Liver (tissue), 9 donors: ENCODE results near the gene BACH2. TPM values are rescaled to one million over a fixed set of nuclear protein-coding genes. Genes with fewer than 3 reads are reported as not detected.
A peak's percentile ranks its signal among the peaks of the same experiment; 100 is the strongest.

ENCODE experiments used
- DNase-seq: peaks from one replicate; pipeline ENCODE4 v3.0.0-alpha.2; 2017; ENCODE audit warnings: low spot score
- H3K27ac ChIP-seq, 2 donors: one replicate each; pipeline ENCODE4 v1.7.0; 2013; ENCODE audit warnings: inconsistent platforms in 2 of 2, low read length in 2 of 2, control low read depth in 1 of 2, low read depth in 1 of 2, mild to moderate bottlenecking in 1 of 2
- H3K27me3 ChIP-seq, 4 donors: one replicate each; pipeline versions ENCODE4 v1.6.1 to v1.7.0; 2013; ENCODE audit warnings: low read length in 3 of 4, inconsistent platforms in 1 of 4, mild to moderate bottlenecking in 1 of 4, moderate library complexity in 1 of 4; ENCODE audit not compliant: control insufficient read depth in 4 of 4, insufficient read depth in 4 of 4
- H3K36me3 ChIP-seq, 4 donors: one replicate each; pipeline versions ENCODE4 v1.6.1 to v1.7.0; 2013; ENCODE audit warnings: low read length in 3 of 4, mild to moderate bottlenecking in 3 of 4, low read depth in 1 of 4, moderate library complexity in 1 of 4; ENCODE audit not compliant: control insufficient read depth in 4 of 4, insufficient read depth in 3 of 4
- H3K4me1 ChIP-seq, 4 donors: one replicate each; pipeline versions ENCODE4 v1.6.1 to v1.7.0; 2013; ENCODE audit warnings: low read length in 3 of 4, mild to moderate bottlenecking in 3 of 4, moderate library complexity in 1 of 4; ENCODE audit not compliant: control insufficient read depth in 4 of 4, insufficient read depth in 4 of 4
- H3K4me3 ChIP-seq, 3 donors: one replicate each; pipeline versions ENCODE4 v1.6.1 to v1.7.0; 2013; ENCODE audit warnings: low read length in 3 of 3, control low read depth in 1 of 3, low read depth in 1 of 3, mild to moderate bottlenecking in 1 of 3
- H3K9ac ChIP-seq, 2 donors: one replicate each; pipeline ENCODE4 v1.7.0; 2013; ENCODE audit warnings: low read length in 2 of 2, mild to moderate bottlenecking in 2 of 2, moderate library complexity in 2 of 2, control low read depth in 1 of 2, low read depth in 1 of 2
- H3K9me3 ChIP-seq, 4 donors: one replicate each; pipeline versions ENCODE4 v1.6.1 to v1.7.0; 2013; ENCODE audit warnings: low read length in 3 of 4; ENCODE audit not compliant: control insufficient read depth in 4 of 4
- EGR1 ChIP-seq, 2 donors: IDR thresholded peaks; 2 replicates each; pipeline ENCODE4 v1.6.1; 2016 to 2018; ENCODE audit warnings: antibody characterized with exemption in 2 of 2, low read depth in 2 of 2
- FOXA1 ChIP-seq: IDR thresholded peaks from 2 replicates; pipeline ENCODE4 v1.6.1; 2016; ENCODE audit warnings: antibody characterized with exemption
- FOXA2 ChIP-seq: IDR thresholded peaks from 2 replicates; pipeline ENCODE4 v1.6.1; 2016; ENCODE audit warnings: antibody characterized with exemption
- GABPA ChIP-seq, 2 donors: IDR thresholded peaks in 1 of 2; conservative IDR thresholded peaks in 1 of 2; 2 replicates each; pipeline ENCODE4 v1.6.1; 2016; ENCODE audit warnings: antibody characterized with exemption in 2 of 2, mild to moderate bottlenecking in 1 of 2, moderate library complexity in 1 of 2
- HNF4A ChIP-seq, 2 donors: conservative IDR thresholded peaks; 2 replicates each; pipeline ENCODE4 v1.6.1; 2016; ENCODE audit warnings: antibody characterized with exemption in 2 of 2, mild to moderate bottlenecking in 2 of 2
- HNF4G ChIP-seq: IDR thresholded peaks from 2 replicates; pipeline ENCODE4 v1.6.1; 2016; ENCODE audit warnings: antibody characterized with exemption
- JUND ChIP-seq, 2 donors: IDR thresholded peaks; 2 replicates each; pipeline ENCODE4 v1.6.1; 2016; ENCODE audit warnings: antibody characterized with exemption in 2 of 2
- NR2F2 ChIP-seq: IDR thresholded peaks from 2 replicates; pipeline ENCODE4 v1.6.1; 2016; ENCODE audit warnings: antibody characterized with exemption
- RAD21 ChIP-seq, 2 donors: IDR thresholded peaks; 2 replicates each; pipeline ENCODE4 v1.6.1; 2016; ENCODE audit warnings: antibody characterized with exemption in 2 of 2, mild to moderate bottlenecking in 2 of 2
- RXRA ChIP-seq, 2 donors: IDR thresholded peaks; 2 replicates each; pipeline ENCODE4 v1.6.1; 2017 to 2018; ENCODE audit warnings: antibody characterized with exemption in 2 of 2, mild to moderate bottlenecking in 1 of 2
- SP1 ChIP-seq: IDR thresholded peaks from 2 replicates; pipeline ENCODE4 v1.6.1; 2018; ENCODE audit warnings: antibody characterized with exemption, mild to moderate bottlenecking
- TAF1 ChIP-seq: conservative IDR thresholded peaks from 2 replicates; pipeline ENCODE4 v1.6.1; 2016; ENCODE audit warnings: antibody characterized with exemption, mild to moderate bottlenecking
- YY1 ChIP-seq: IDR thresholded peaks from 2 replicates; pipeline ENCODE4 v1.6.1; 2016; ENCODE audit warnings: antibody characterized with exemption, mild to moderate bottlenecking
- WGBS: extraction: QIAGEN DNeasy Blood & Tissue Kit; methylation state at CpG from one replicate; pipeline ENCODE4 v1.1.7; 2013; 5-methylcytosine and 5-hydroxymethylcytosine counted together
- polyA plus RNA-seq, 2 donors: library from polyadenylated mRNA; stranded (reverse) in 1 of 2; unstranded in 1 of 2; fragments of 200-250 nt in 1 of 2; fragments of >200 nt in 1 of 2; fragmentation: Nextera tagmentation in 1 of 2; extraction: Ambion mirVana in 1 of 2; gene quantifications; one replicate each; pipeline versions ENCODE4 v1.2.1 to v1.2.3, GENCODE V29; 2013 to 2015
- total RNA-seq, 2 donors: library from RNA; depleted of rRNA; stranded (reverse); fragments of >200 nt; gene quantifications; one replicate each; pipeline ENCODE4 v1.2.3, GENCODE V29; 2014
- TF ChIP-seq, protein P1 (sequence below): fragments of 150-350 bp; IDR thresholded peaks from 2 replicates; pipeline ENCODE4 v1.5.1; 2017; ENCODE audit warnings: improper control_type of control experiment, low read depth, low read length; ENCODE audit not compliant: missing input control
- TF ChIP-seq, protein P2 (sequence below): IDR thresholded peaks from 2 replicates; pipeline ENCODE4 v1.6.1; 2016; ENCODE audit warnings: antibody characterized with exemption
- TF ChIP-seq, protein P3 (sequence below): IDR thresholded peaks from 2 replicates; pipeline ENCODE4 v1.6.1; 2016; ENCODE audit warnings: antibody characterized with exemption, mild to moderate bottlenecking
- TF ChIP-seq, protein P4 (sequence below): IDR thresholded peaks from 2 replicates; pipeline ENCODE4 v1.6.1; 2016; ENCODE audit warnings: antibody characterized with exemption
- TF ChIP-seq, protein P5 (sequence below): IDR thresholded peaks from 2 replicates; pipeline ENCODE4 v1.6.1; 2016; ENCODE audit warnings: antibody characterized with exemption
- donor health status: healthy.
- donor health status: healthy.
- donor health status: healthy.
- donor health status: healthy.
- donor health status: healthy.

BACH2 gene
- total and polyA plus RNA-seq, 4 donors = 1.9 to 3.7 (median 1.9) TPM

DNA sequence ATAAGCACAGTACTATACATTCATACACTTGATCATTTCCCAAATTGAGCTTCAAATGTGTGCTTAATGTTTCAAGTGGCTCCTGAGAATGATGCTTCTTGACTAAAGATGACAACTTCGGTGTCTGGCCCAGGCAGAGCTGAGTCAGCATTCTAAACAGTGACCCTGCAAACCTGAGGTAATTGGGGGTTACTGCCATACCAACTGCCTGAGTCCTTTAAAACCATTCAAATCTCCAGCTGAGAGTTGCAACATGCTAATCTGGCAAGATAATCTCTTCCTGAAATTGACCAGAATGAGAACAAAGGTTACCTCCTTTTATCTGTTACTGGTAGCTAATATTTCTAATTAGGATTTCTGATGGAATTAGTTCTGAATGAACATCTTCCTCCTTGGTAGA is 8.2 kb downstream of the BACH2 start:
- WGBS = 29% methylated on average over 1 of the region's 1 CpG
- no peak for TF ChIP-seq HNF4G
- TF ChIP-seq, protein P1, sequence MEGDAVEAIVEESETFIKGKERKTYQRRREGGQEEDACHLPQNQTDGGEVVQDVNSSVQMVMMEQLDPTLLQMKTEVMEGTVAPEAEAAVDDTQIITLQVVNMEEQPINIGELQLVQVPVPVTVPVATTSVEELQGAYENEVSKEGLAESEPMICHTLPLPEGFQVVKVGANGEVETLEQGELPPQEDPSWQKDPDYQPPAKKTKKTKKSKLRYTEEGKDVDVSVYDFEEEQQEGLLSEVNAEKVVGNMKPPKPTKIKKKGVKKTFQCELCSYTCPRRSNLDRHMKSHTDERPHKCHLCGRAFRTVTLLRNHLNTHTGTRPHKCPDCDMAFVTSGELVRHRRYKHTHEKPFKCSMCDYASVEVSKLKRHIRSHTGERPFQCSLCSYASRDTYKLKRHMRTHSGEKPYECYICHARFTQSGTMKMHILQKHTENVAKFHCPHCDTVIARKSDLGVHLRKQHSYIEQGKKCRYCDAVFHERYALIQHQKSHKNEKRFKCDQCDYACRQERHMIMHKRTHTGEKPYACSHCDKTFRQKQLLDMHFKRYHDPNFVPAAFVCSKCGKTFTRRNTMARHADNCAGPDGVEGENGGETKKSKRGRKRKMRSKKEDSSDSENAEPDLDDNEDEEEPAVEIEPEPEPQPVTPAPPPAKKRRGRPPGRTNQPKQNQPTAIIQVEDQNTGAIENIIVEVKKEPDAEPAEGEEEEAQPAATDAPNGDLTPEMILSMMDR = no peak
- TF ChIP-seq YY1 = peak; percentile 68
- no peak for TF ChIP-seq TAF1
- TF ChIP-seq SP1 = peak; percentile 80
- TF ChIP-seq JUND (IDR thresholded peaks at IDR 0.05) = peak; percentile 45 to 60
- TF ChIP-seq NR2F2 = no peak
- TF ChIP-seq EGR1 (IDR thresholded peaks at IDR 0.05; ENCODE audit: low read depth in 2 of 2) = peak in 1 of 2 donors; percentile 9
- TF ChIP-seq, protein P2, sequence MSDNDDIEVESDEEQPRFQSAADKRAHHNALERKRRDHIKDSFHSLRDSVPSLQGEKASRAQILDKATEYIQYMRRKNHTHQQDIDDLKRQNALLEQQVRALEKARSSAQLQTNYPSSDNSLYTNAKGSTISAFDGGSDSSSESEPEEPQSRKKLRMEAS = peak; percentile 44
- TF ChIP-seq, protein P3, sequence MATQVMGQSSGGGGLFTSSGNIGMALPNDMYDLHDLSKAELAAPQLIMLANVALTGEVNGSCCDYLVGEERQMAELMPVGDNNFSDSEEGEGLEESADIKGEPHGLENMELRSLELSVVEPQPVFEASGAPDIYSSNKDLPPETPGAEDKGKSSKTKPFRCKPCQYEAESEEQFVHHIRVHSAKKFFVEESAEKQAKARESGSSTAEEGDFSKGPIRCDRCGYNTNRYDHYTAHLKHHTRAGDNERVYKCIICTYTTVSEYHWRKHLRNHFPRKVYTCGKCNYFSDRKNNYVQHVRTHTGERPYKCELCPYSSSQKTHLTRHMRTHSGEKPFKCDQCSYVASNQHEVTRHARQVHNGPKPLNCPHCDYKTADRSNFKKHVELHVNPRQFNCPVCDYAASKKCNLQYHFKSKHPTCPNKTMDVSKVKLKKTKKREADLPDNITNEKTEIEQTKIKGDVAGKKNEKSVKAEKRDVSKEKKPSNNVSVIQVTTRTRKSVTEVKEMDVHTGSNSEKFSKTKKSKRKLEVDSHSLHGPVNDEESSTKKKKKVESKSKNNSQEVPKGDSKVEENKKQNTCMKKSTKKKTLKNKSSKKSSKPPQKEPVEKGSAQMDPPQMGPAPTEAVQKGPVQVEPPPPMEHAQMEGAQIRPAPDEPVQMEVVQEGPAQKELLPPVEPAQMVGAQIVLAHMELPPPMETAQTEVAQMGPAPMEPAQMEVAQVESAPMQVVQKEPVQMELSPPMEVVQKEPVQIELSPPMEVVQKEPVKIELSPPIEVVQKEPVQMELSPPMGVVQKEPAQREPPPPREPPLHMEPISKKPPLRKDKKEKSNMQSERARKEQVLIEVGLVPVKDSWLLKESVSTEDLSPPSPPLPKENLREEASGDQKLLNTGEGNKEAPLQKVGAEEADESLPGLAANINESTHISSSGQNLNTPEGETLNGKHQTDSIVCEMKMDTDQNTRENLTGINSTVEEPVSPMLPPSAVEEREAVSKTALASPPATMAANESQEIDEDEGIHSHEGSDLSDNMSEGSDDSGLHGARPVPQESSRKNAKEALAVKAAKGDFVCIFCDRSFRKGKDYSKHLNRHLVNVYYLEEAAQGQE = peak; percentile 37
- TF ChIP-seq HNF4A (conservative IDR thresholded peaks at IDR 0.05) = peak; percentile 66 to 81
- peak; percentile 18 for TF ChIP-seq FOXA1
- TF ChIP-seq, protein P4, sequence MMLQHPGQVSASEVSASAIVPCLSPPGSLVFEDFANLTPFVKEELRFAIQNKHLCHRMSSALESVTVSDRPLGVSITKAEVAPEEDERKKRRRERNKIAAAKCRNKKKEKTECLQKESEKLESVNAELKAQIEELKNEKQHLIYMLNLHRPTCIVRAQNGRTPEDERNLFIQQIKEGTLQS = peak; percentile 31
- TF ChIP-seq, protein P5, sequence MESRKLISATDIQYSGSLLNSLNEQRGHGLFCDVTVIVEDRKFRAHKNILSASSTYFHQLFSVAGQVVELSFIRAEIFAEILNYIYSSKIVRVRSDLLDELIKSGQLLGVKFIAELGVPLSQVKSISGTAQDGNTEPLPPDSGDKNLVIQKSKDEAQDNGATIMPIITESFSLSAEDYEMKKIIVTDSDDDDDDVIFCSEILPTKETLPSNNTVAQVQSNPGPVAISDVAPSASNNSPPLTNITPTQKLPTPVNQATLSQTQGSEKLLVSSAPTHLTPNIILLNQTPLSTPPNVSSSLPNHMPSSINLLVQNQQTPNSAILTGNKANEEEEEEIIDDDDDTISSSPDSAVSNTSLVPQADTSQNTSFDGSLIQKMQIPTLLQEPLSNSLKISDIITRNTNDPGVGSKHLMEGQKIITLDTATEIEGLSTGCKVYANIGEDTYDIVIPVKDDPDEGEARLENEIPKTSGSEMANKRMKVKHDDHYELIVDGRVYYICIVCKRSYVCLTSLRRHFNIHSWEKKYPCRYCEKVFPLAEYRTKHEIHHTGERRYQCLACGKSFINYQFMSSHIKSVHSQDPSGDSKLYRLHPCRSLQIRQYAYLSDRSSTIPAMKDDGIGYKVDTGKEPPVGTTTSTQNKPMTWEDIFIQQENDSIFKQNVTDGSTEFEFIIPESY = no peak
- TF ChIP-seq FOXA2 = no peak
- peak; percentile 31 to 51 for TF ChIP-seq RAD21 (IDR thresholded peaks at IDR 0.05)
- no peak for TF ChIP-seq GABPA (IDR thresholded peaks at IDR 0.05 in 1 of 2, conservative IDR thresholded peaks at IDR 0.05 in 1 of 2)
- TF ChIP-seq RXRA (IDR thresholded peaks at IDR 0.05) = peak; percentile 92 to 95
- Histone ChIP-seq H3K4me3 (no peak overlapping the region), H3K36me3 (no peaks in the 10 kb centered on the region), H3K9me3 (no peaks in the 10 kb centered on the region), H3K27me3 (no peaks in the 10 kb centered on the region), H3K9ac (no peak overlapping the region), H3K4me1 (peaks cover 16 to 80% (median 67%) of the 10 kb centered on the region in 4 donors), H3K27ac (peak overlapping the region; percentile 72 to 78)
- DNase-seq = no peak
